ENCODE data around the gene LINS1. TPM values are rescaled to one million over a fixed set of nuclear protein-coding genes. Genes with fewer than 3 reads are reported as not detected.

Gene LINS1
- total and polyA plus RNA-seq, 4 donors, result 7.1 to 19.2 (median 12.1) TPM

- WGBS, 2 donors, result 54 to 55% methylated on average over 1 of the region's 1 CpG
- no peak for ATAC-seq (ENCODE audit: low FRiP score)
- DNase-seq, result no peak
Observed at GRCh38 chr15:100533886-100534285, 68.1 kb downstream of the LINS1 start.

GRCh38 chr15:100531823-100532327, 70.1 kb downstream of the LINS1 start:
- no peaks in the 10 kb centered on the region for H3K4me1 ChIP-seq (ENCODE audit: control insufficient read depth in 1 of 2, insufficient read depth in 2 of 2, low read length in 2 of 2)
- H3K36me3 ChIP-seq (ENCODE audit: control insufficient read depth in 1 of 2, insufficient read depth in 2 of 2, low read length in 1 of 2), result no peaks in the 10 kb centered on the region
- no peaks in the 10 kb centered on the region for H3K27me3 ChIP-seq (ENCODE audit: control insufficient read depth in 1 of 2, insufficient read depth in 2 of 2, low read length in 1 of 2)
- no peak overlapping the region for H3K27ac ChIP-seq (ENCODE audit: low read depth in 1 of 2, low read length in 2 of 2)
- no peak for DNase-seq
- intact Hi-C loops (cut with DNase I), result no loop called here
- ATAC-seq (ENCODE audit: low FRiP score), result no peak
- no peaks in the 10 kb centered on the region for H3K9me3 ChIP-seq (ENCODE audit: control insufficient read depth, low read length)
- WGBS, 2 donors, result 38 to 50% methylated on average over 11 of the region's 11 CpGs
- no peak overlapping the region for H3K4me3 ChIP-seq (ENCODE audit: low read length in 2 of 2)

More at GRCh38 chr15:100533886-100534285, 68.1 kb downstream of the LINS1 start:
- Histone ChIP-seq H3K36me3 (ENCODE audit: control insufficient read depth in 1 of 2, insufficient read depth in 2 of 2, low read length in 1 of 2) (no peaks in the 10 kb centered on the region), H3K4me3 (ENCODE audit: low read length in 2 of 2) (no peak overlapping the region), H3K4me1 (ENCODE audit: control insufficient read depth in 1 of 2, insufficient read depth in 2 of 2, low read length in 2 of 2) (no peaks in the 10 kb centered on the region), H3K27me3 (ENCODE audit: control insufficient read depth in 1 of 2, insufficient read depth in 2 of 2, low read length in 1 of 2) (no peaks in the 10 kb centered on the region), H3K27ac (ENCODE audit: low read depth in 1 of 2, low read length in 2 of 2) (no peak overlapping the region), H3K9me3 (ENCODE audit: control insufficient read depth, low read length) (no peaks in the 10 kb centered on the region)
- intact Hi-C loops (cut with DNase I), result no loop called here

GRCh38 chr15:100531204-100531603, 70.8 kb downstream of the LINS1 start:
- no peaks in the 10 kb centered on the region for H3K36me3 ChIP-seq (ENCODE audit: control insufficient read depth in 1 of 2, insufficient read depth in 2 of 2, low read length in 1 of 2)
- H3K4me1 ChIP-seq (ENCODE audit: control insufficient read depth in 1 of 2, insufficient read depth in 2 of 2, low read length in 2 of 2), result no peaks in the 10 kb centered on the region
- intact Hi-C loops (cut with DNase I), result no loop called here
- H3K9me3 ChIP-seq (ENCODE audit: control insufficient read depth, low read length), result no peaks in the 10 kb centered on the region
- H3K4me3 ChIP-seq (ENCODE audit: low read length in 2 of 2), result no peak overlapping the region
- no peaks in the 10 kb centered on the region for H3K27me3 ChIP-seq (ENCODE audit: control insufficient read depth in 1 of 2, insufficient read depth in 2 of 2, low read length in 1 of 2)
- ATAC-seq (ENCODE audit: low FRiP score) (no peak), DNase-seq (no peak)
- 83 to 90% methylated on average over 4 of the region's 4 CpGs for WGBS, 2 donors
- no peak overlapping the region for H3K27ac ChIP-seq (ENCODE audit: low read depth in 1 of 2, low read length in 2 of 2)

GRCh38 chr15:100529556-100529955, 72.4 kb downstream of the LINS1 start:
- Histone ChIP-seq H3K27me3 (ENCODE audit: control insufficient read depth in 1 of 2, insufficient read depth in 2 of 2, low read length in 1 of 2) (no peaks in the 10 kb centered on the region), H3K4me1 (ENCODE audit: control insufficient read depth in 1 of 2, insufficient read depth in 2 of 2, low read length in 2 of 2) (no peaks in the 10 kb centered on the region), H3K9me3 (ENCODE audit: control insufficient read depth, low read length) (no peaks in the 10 kb centered on the region), H3K4me3 (ENCODE audit: low read length in 2 of 2) (no peak overlapping the region), H3K36me3 (ENCODE audit: control insufficient read depth in 1 of 2, insufficient read depth in 2 of 2, low read length in 1 of 2) (no peaks in the 10 kb centered on the region), H3K27ac (ENCODE audit: low read depth in 1 of 2, low read length in 2 of 2) (no peak overlapping the region)
- ATAC-seq (ENCODE audit: low FRiP score) (no peak), DNase-seq (no peak)
- 93 to 96% methylated on average over 2 of the region's 2 CpGs for WGBS, 2 donors
- intact Hi-C loops (cut with DNase I), result no loop called here

GRCh38 chr15:100528833-100529428, 73.1 kb downstream of the LINS1 start, which contains the start of gene CERS3:
CERS3 (minus strand) TSS chr15:100528950; CDS start chr15:100501849, 27,101 bp downstream.
- DNase-seq, result no peak
- no peaks in the 10 kb centered on the region for H3K36me3 ChIP-seq (ENCODE audit: control insufficient read depth in 1 of 2, insufficient read depth in 2 of 2, low read length in 1 of 2)
- no peak for ATAC-seq (ENCODE audit: low FRiP score)
- H3K27ac ChIP-seq (ENCODE audit: low read depth in 1 of 2, low read length in 2 of 2), result no peak within 1 kb of the TSS
- WGBS, 2 donors, result 78 to 80% methylated on average over 10 of the region's 10 CpGs
- H3K27me3 ChIP-seq (ENCODE audit: control insufficient read depth in 1 of 2, insufficient read depth in 2 of 2, low read length in 1 of 2), result no peaks in the 10 kb centered on the region
- intact Hi-C loops (cut with DNase I), result no loop called here
- H3K9me3 ChIP-seq (ENCODE audit: control insufficient read depth, low read length), result no peaks in the 10 kb centered on the region
- H3K4me3 ChIP-seq (ENCODE audit: low read length in 2 of 2), result no peak within 1 kb of the TSS
- no peaks in the 10 kb centered on the region for H3K4me1 ChIP-seq (ENCODE audit: control insufficient read depth in 1 of 2, insufficient read depth in 2 of 2, low read length in 2 of 2)

- DNase-seq, result peak; percentile 64 to 85
- no peak overlapping the region for H3K27ac ChIP-seq (ENCODE audit: low read depth in 1 of 2, low read length in 2 of 2)
Observed at GRCh38 chr15:100526027-100526481, 75.9 kb downstream of the LINS1 start.

GRCh38 chr15:100525436-100525835, 76.5 kb downstream of the LINS1 start:
- no peak overlapping the region for H3K4me3 ChIP-seq (ENCODE audit: low read length in 2 of 2)
- no peak for DNase-seq
- H3K9me3 ChIP-seq (ENCODE audit: control insufficient read depth, low read length), result no peaks in the 10 kb centered on the region
- no peaks in the 10 kb centered on the region for H3K4me1 ChIP-seq (ENCODE audit: control insufficient read depth in 1 of 2, insufficient read depth in 2 of 2, low read length in 2 of 2)
- intact Hi-C loops (cut with DNase I), result no loop called here
- ATAC-seq (ENCODE audit: low FRiP score), result no peak
- 13% methylated on average over 1 of the region's 1 CpG for WGBS, 2 donors
- no peaks in the 10 kb centered on the region for H3K36me3 ChIP-seq (ENCODE audit: control insufficient read depth in 1 of 2, insufficient read depth in 2 of 2, low read length in 1 of 2)
- no peaks in the 10 kb centered on the region for H3K27me3 ChIP-seq (ENCODE audit: control insufficient read depth in 1 of 2, insufficient read depth in 2 of 2, low read length in 1 of 2)
- H3K27ac ChIP-seq (ENCODE audit: low read depth in 1 of 2, low read length in 2 of 2), result no peak overlapping the region

More at GRCh38 chr15:100526027-100526481, 75.9 kb downstream of the LINS1 start:
- Histone ChIP-seq H3K36me3 (ENCODE audit: control insufficient read depth in 1 of 2, insufficient read depth in 2 of 2, low read length in 1 of 2) (no peaks in the 10 kb centered on the region), H3K4me1 (ENCODE audit: control insufficient read depth in 1 of 2, insufficient read depth in 2 of 2, low read length in 2 of 2) (no peaks in the 10 kb centered on the region), H3K4me3 (ENCODE audit: low read length in 2 of 2) (no peak overlapping the region), H3K27me3 (ENCODE audit: control insufficient read depth in 1 of 2, insufficient read depth in 2 of 2, low read length in 1 of 2) (no peaks in the 10 kb centered on the region), H3K9me3 (ENCODE audit: control insufficient read depth, low read length) (no peaks in the 10 kb centered on the region)
- ATAC-seq (ENCODE audit: low FRiP score), result peak; percentile 89
- intact Hi-C loops (cut with DNase I), result no loop called here
- WGBS, 2 donors, result 0 to 3% methylated on average over 6 of the region's 6 CpGs

GRCh38 chr15:100524326-100524725, 77.7 kb downstream of the LINS1 start:
- H3K4me1 ChIP-seq (ENCODE audit: control insufficient read depth in 1 of 2, insufficient read depth in 2 of 2, low read length in 2 of 2), result no peaks in the 10 kb centered on the region
- ATAC-seq (ENCODE audit: low FRiP score) (no peak), DNase-seq (no peak)
- WGBS, 2 donors, result 51 to 62% methylated on average over 2 of the region's 2 CpGs
- no peaks in the 10 kb centered on the region for H3K9me3 ChIP-seq (ENCODE audit: control insufficient read depth, low read length)
- H3K4me3 ChIP-seq (ENCODE audit: low read length in 2 of 2), result no peak overlapping the region
- no peaks in the 10 kb centered on the region for H3K27me3 ChIP-seq (ENCODE audit: control insufficient read depth in 1 of 2, insufficient read depth in 2 of 2, low read length in 1 of 2)
- no peaks in the 10 kb centered on the region for H3K36me3 ChIP-seq (ENCODE audit: control insufficient read depth in 1 of 2, insufficient read depth in 2 of 2, low read length in 1 of 2)
- H3K27ac ChIP-seq (ENCODE audit: low read depth in 1 of 2, low read length in 2 of 2), result no peak overlapping the region
- intact Hi-C loops (cut with DNase I), result no loop called here

GRCh38 chr15:100521907-100522306, 80.1 kb downstream of the LINS1 start:
- WGBS, 2 donors, result 93 to 94% methylated on average over 3 of the region's 3 CpGs
- intact Hi-C loops (cut with DNase I), result no loop called here
- Histone ChIP-seq H3K4me3 (ENCODE audit: low read length in 2 of 2) (no peak overlapping the region), H3K9me3 (ENCODE audit: control insufficient read depth, low read length) (no peaks in the 10 kb centered on the region), H3K27me3 (ENCODE audit: control insufficient read depth in 1 of 2, insufficient read depth in 2 of 2, low read length in 1 of 2) (no peaks in the 10 kb centered on the region), H3K27ac (ENCODE audit: low read depth in 1 of 2, low read length in 2 of 2) (no peak overlapping the region), H3K36me3 (ENCODE audit: control insufficient read depth in 1 of 2, insufficient read depth in 2 of 2, low read length in 1 of 2) (no peaks in the 10 kb centered on the region), H3K4me1 (ENCODE audit: control insufficient read depth in 1 of 2, insufficient read depth in 2 of 2, low read length in 2 of 2) (no peaks in the 10 kb centered on the region)
- ATAC-seq (ENCODE audit: low FRiP score) (no peak), DNase-seq (no peak)

All from aorta (tissue), 5 donors.